GM18909 (cell line): Measurements from ENCODE around the gene HECW1.
A peak's percentile ranks its signal among the peaks of the same experiment; 100 is the strongest.

Experiments used
- ATAC-seq: cut with Tn5 transposase; IDR thresholded peaks from one replicate; pipeline ENCODE4 v1.9.1; 2021; ENCODE audit warnings: mild to moderate bottlenecking; ENCODE audit not compliant: unreplicated experiment, poor library complexity

The HECW1 gene

DNA sequence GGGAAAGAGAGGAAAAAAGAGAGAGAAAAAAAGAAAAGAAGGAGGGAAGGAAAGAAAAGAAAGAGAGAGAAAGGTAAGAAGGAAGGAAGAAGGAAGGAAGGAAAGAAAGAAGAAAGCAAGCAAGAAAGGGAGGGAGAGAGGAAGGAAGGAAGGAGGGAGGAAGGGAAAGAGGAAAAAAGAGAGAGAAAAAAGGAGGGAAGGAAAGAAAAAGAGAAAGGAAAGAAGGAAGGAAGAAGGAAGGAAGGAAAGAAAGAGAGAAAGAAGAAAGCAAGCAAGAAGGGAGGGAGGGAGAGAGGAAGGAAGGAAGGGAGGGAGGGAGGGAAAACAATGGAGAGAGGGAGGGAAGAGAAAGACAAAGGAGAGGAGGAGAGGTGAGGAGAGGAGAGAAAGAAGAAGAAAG, 135.3 kb downstream of the HECW1 start:
- ATAC-seq, result no peak

GRCh38 chr7:43248553-43248952, 136.1 kb downstream of the HECW1 start:
- no peak for ATAC-seq

DNA sequence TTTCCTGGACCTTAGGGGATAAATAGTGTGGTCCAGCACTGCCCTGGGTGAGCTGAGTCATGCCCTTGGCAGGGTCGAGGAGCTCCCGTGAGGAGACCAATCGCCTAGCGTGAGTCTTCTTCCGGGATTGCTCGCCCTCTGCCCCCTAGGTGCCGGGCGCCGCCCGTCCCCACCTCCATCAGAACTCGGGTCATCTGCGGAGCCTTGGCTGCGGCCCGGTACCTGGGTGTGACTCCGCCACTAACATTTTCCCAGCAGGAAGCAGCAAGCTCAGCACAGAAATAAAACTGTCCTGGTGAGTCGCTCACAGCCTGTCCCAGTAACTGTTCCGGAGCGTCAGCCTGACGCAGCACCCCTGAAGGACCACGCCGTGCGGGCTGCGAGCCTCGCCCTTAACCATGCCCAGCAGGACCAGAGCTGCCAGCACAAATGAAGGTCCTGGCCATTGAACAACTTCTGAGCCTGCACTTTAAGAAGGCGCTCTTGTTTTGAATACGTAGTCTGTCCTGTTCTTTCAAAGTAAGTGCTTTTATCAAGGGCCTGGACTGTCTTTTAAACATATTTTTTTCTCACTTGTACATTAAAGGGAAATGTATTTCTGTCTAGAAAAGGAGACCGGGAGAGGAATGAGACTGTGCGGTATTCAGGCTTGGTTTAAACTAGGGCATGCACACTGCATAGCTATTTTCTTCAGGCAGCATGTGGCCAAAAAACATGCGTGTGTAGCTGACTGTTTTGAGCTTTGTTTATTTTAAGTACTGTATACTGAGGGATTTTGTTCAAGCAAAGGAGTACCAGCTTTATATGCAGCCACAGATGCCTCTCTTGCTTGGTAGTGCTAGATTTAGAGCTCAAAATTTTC, 136.7 kb downstream of the HECW1 start:
- ATAC-seq, result no peak

GRCh38 chr7:43249823-43250145, 137.3 kb downstream of the HECW1 start:
- no peak for ATAC-seq

DNA sequence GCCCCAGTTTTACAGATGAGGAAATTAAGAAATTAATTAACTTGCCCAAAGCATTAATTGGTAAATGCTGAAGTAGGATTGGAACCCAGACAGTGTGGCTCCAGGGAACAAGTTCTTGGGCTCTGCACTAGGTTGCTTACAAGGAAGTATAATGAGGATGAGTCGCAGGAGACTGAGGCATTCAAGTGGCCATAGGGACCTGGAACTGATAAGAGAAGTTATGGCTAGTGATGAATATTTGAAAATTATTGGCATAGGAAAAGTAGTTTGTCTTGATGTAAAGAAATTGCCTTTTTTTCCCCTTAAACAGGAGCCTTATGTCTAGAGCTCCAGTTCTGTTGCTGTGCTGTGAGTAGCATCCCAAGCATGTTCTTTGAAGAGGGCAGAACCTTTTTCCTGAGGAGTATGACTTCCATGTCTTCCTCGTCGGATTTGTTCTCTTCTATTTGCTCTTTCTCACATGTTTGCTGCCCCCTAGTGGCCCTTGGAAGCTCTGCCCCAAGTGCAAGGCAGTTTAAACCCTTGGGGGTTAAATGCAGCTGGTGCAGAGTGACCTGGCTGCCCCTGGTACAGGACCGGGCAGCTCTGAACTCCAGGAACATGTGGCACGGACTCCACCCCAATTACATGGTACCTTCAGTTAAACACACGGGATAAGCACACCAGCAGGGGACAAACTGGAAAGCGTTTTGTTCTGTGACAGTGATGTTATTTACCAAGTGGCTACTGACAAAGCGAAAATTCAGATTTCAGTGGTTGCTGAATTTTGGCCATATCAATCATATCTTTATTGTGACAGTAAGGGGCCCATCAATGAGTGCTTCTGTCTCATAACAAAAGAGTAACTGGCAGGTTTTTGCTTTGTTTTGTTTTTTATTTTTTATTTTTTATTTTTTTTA, 148.8 kb downstream of the HECW1 start:
- peak; percentile 83 for ATAC-seq

DNA sequence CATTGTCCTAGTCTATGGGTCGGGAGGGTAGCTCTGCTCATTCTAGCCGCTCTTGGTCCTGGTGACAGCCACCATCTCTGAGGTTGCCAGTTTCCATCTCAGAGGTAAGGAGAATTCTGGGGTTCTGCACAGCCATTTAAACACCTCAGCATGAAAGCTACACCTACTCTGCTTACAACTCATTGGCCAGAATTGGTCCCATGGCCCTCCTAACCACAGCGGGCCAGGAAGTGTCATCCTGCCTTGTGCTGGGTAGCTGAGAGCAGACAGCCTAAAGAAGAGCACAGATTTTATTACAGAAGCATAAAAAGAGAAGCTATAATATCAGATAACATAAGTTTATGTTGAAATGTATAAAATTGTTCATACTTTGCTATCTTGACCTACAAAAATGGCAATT, 152.7 kb downstream of the HECW1 start:
- ATAC-seq, result no peak

DNA sequence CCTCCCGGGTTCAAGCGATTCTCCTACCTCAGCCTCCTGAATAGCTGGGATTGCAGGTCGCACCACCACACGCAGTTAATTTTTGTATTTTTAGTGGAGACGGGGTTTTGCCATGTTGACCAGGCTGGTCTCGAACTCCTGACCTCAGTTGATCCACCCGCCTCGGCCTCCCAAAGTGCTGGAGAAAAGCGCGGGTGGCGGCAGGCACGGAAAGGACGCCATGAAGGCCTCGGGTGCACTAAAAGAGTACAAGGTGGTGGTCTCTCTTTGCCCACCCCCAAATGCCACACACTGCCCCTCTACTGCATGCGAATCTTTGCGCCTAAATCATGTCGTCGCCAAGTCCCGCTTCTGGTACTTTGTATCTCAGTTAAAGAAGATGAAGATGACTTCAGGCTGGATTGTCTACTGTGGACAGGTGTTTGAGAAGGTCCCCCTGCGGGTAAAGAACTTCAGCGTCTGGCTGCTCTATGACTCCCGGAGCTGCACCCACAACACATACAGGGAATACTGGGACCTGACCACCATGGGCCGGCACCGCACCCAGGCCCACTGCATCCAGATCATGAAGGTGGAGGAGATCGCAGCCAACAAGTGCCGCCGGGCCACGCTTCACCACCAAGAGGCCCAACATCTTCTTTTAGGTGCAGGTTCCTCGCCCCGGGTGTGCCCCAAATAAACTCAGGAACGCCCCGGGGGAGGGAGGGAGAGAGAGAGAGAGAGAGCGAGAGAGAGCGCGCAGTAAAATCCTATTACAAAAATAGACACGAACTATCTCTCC, 161.7 kb downstream of the HECW1 start:
- no peak for ATAC-seq

DNA sequence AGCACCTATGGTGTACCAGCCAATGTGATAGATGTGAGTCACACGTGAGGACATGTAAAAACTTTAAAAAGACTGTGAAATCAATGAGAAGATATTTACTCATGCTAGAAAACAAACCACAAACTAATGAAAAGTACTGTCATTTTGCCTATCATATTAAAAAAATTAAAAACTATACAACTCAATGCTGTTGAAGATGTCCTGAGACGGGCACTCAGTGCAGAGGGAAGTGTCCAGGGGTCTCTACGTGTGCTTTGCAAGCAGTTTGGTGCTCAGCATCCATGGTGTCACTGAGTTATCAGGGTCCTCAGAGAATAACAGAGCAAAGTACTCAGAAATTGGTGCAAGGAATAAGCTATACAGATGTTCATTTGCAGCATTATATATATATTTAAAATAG, 162.3 kb downstream of the HECW1 start:
- ATAC-seq, result no peak

DNA sequence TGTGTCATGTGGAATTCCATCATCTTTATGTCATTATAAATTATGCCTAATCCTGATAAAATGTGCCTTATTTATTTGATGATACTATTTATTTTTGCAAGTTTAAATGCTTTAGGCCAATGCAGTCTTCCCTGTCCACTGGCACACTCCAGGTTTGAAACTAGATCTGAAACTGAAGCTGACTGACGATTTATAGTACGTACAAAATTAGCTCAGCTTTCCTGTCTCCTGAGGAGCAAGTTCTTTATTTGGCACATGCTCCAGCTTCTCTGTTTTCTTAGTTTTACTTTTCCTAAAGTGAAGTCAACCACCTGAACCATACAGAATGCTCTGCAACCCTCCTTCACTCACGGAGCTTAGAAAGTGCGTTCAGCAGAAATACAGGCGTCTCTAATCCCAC, 164.1 kb downstream of the HECW1 start:
- ATAC-seq, result no peak

DNA sequence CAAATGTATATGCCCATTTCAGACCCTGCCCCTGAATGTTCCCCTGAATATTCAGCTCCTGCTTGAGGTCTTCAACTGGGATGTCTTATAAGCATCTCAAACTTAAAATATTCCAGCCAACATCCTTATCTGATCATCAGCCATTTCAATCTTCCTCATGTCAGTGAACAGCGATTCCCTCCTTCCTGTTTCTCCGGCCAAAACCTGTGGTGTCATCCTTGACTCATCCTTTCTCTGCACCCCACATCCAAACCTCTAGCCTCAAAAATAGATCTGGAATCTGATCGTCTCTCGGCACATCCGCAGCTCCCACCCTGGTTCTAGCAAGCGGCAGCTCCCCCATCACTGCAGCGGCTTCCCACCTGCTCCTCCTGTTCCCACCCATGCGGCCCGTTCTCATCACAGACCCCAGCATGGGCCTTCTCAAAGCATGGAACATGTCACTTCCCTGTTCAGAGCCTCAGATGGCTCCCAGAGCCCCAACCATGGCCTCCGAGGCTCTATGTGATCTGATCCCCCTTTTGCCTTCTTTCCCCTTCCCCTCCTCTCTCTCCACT, 165.7 kb downstream of the HECW1 start:
- ATAC-seq, result no peak

DNA sequence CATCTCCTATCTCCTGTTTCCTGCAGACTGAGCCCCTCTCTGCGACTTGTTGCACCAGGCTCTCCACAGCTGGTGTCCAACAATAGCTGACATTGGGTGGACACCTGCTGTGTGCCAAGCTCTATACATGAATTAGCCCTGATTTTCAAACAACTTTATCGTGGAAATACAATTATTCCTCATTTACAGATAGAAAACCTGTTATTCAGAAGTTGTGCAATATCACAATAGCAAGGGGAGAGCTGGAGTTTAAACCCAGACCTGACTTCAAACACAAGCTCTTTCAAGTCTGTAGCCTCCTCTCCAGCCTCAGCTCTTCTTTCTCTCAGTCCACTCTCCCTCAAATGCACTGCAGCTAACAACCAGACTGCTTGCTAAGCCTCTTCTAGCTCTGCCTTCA, 168.8 kb downstream of the HECW1 start:
- no peak for ATAC-seq

- no peak for ATAC-seq
Measured at GRCh38 chr7:43283706-43284105, 171.3 kb downstream of the HECW1 start.

DNA sequence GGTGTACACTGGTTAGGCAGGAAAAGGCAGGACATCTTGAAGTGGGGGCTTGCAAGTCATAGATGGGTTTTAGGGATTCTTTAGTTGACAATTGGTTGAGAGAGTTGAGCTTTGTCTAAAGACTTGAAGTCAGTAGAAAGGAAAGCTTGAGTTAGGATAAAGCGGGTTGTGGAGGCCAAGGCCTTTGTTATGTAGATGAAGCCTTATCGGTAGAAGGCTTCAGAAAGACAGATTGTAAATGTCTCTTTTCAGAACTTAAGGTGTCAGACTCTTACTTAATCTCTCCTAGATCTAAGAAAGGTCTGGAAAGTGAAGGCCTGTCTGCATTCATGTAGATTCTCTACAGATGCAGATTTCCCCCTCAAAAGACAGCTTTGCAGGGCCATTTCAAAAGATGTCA, 177.4 kb downstream of the HECW1 start:
- no peak for ATAC-seq

DNA sequence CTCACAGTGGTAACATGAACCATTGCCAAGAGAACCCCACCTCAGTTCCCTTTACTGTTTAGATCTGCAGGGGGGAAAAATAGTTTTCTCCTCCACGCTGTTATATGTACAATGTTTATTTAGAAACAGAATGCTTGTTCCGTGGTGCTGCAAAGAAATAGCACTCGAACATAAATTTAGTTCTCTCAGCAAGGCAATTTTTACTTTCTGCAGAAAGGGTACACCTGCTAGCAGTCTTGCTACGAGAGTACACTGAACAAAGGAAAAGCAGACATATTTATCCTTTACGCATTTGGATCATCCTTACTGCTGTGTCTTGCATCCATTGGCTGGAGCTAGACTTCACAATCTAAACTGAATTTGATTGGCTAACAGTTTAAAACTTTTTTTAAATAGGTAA, 178.5 kb downstream of the HECW1 start:
- ATAC-seq, result no peak

GRCh38 chr7:43291789-43292188, 179.3 kb downstream of the HECW1 start:
- no peak for ATAC-seq

GRCh38 chr7:43292384-43292783, 179.9 kb downstream of the HECW1 start:
- no peak for ATAC-seq

GRCh38 chr7:43294080-43294630, 181.7 kb downstream of the HECW1 start:
- no peak for ATAC-seq

GRCh38 chr7:43295429-43295828, 183.0 kb downstream of the HECW1 start:
- ATAC-seq, result no peak

GRCh38 chr7:43296306-43296705, 183.9 kb downstream of the HECW1 start:
- ATAC-seq, result no peak

DNA sequence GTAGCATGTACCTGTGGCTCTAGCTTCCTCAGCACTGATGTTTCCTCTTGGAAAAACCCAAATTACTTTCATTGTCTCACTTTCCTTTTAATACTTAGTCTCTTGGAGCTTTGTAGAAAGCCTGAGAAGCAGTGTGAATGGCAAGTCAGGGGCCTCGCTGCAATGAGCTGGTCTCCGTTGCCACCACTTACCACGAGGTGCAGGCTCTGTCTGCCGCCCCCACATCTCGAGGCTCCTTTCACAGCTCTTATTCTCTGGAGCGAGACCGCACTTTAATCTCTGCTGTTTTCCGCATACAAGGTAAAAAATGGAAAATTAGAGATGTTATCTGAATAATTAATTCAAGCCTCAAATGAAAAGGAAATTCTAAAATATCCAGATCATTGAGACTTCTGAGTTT, 186.2 kb downstream of the HECW1 start:
- no peak for ATAC-seq
